OCI-LY1 (cell line): ENCODE data around the gene CLEC17A.

Source experiments
- H2AFZ ChIP-seq: fragments of 200-600 bp; sonication (generic), shearing (Covaris generic); 2 replicates; pipeline ENCODE4 v1.6.0; 2014; ENCODE audit warnings: antibody characterized with exemption, mild to moderate bottlenecking, low read length
- H3F3A ChIP-seq: fragments of 200-600 bp; sonication (generic), shearing (Covaris generic); 2 replicates; pipeline ENCODE4 v1.6.0; 2014; ENCODE audit warnings: mild to moderate bottlenecking, antibody characterized with exemption, low read length, moderate library complexity; ENCODE audit not compliant: insufficient read depth
- H3K27ac ChIP-seq: fragments of 200-600 bp; sonication (generic); 2 replicates; pipeline ENCODE4 v1.5.1; 2014; ENCODE audit warnings: low read length, mixed run types, mild to moderate bottlenecking, low read depth; ENCODE audit not compliant: poor library complexity, severe bottlenecking
- H3K27me3 ChIP-seq: fragments of 200-600 bp; sonication (generic); 2 replicates; pipeline ENCODE4 v1.6.0; 2014; ENCODE audit warnings: antibody characterized with exemption, mild to moderate bottlenecking, low read length, moderate library complexity; ENCODE audit not compliant: insufficient read depth
- H3K36me3 ChIP-seq: fragments of 200-600 bp; sonication (generic); 2 replicates; pipeline ENCODE4 v1.6.1; 2014; ENCODE audit warnings: mild to moderate bottlenecking, antibody characterized with exemption, low read length, moderate library complexity, mixed read lengths; ENCODE audit not compliant: insufficient read depth
- H3K4me1 ChIP-seq: fragments of 200-600 bp; sonication (generic); 2 replicates; pipeline ENCODE4 v1.5.1; 2014; ENCODE audit warnings: mild to moderate bottlenecking, low read length, moderate library complexity; ENCODE audit not compliant: insufficient read depth, severe bottlenecking
- H3K4me2 ChIP-seq: fragments of 200-600 bp; sonication (generic), shearing (Covaris generic); 2 replicates; pipeline ENCODE4 v1.6.1; 2014; ENCODE audit warnings: low read length
- H3K4me3 ChIP-seq: fragments of 200-600 bp; sonication (generic); 2 replicates; pipeline ENCODE4 v1.5.1; 2014; ENCODE audit warnings: low read length, low read depth, mild to moderate bottlenecking, mixed read lengths; ENCODE audit not compliant: poor library complexity, severe bottlenecking
- H3K79me2 ChIP-seq: fragments of 200-600 bp; shearing (Covaris generic); 2 replicates; pipeline ENCODE4 v1.6.1; 2016; ENCODE audit warnings: mixed run types, low read length, mixed read lengths; ENCODE audit not compliant: insufficient read depth
- H3K9ac ChIP-seq: fragments of 200-600 bp; sonication (generic), shearing (Covaris generic); 2 replicates; pipeline ENCODE4 v1.6.1; 2014; ENCODE audit warnings: mild to moderate bottlenecking, low read length, mixed read lengths
- H3K9me2 ChIP-seq: fragments of 200-600 bp; sonication (generic), shearing (Covaris generic); 2 replicates; pipeline ENCODE4 v1.6.1; 2014; ENCODE audit warnings: low read depth, mild to moderate bottlenecking, low read length, mixed read lengths
- H3K9me3 ChIP-seq: fragments of 200-600 bp; shearing (Covaris generic); 2 replicates; pipeline ENCODE4 v1.6.1; 2014; ENCODE audit warnings: low read length, mixed read lengths
- H4K20me1 ChIP-seq: fragments of 200-600 bp; sonication (generic), shearing (Covaris generic); 2 replicates; pipeline ENCODE4 v1.6.0; 2016; ENCODE audit warnings: mild to moderate bottlenecking, low read length; ENCODE audit not compliant: insufficient read depth
- CTCF ChIP-seq: fragments of 200-600 bp; sonication (generic), shearing (Covaris generic); IDR thresholded peaks from 2 replicates; pipeline ENCODE4 v1.5.1; 2017; ENCODE audit warnings: mild to moderate bottlenecking, antibody characterized with exemption, low read length, moderate library complexity, mixed read lengths
- EZH2 ChIP-seq: fragments of 200-600 bp; sonication (generic), shearing (Covaris generic); IDR thresholded peaks from 2 replicates; pipeline ENCODE4 v1.8.0; 2017; ENCODE audit warnings: borderline replicate concordance, mixed run types, mild to moderate bottlenecking, antibody characterized with exemption, low read length, moderate library complexity, mixed read lengths

Gene CLEC17A

GRCh38 chr19:14570864-14571527, 11.9 kb upstream of the CLEC17A start:
- Histone ChIP-seq H4K20me1 (no peaks in the 10 kb centered on the region), H3K9ac (peak overlapping the region; percentile 79), H3K4me2 (peak overlapping the region; percentile 88), H3K9me3 (no peaks in the 10 kb centered on the region), H3K4me3 (peak overlapping the region; percentile 78), H3K27me3 (no peaks in the 10 kb centered on the region), H3K79me2 (peaks cover 9% of the 10 kb centered on the region), H2AFZ (no peak overlapping the region), H3F3A (no peaks in the 10 kb centered on the region), H3K9me2 (no peaks in the 10 kb centered on the region), H3K36me3 (peaks cover 14% of the 10 kb centered on the region; the same call in 1 of the 2 replicates), H3K4me1 (peaks cover 27% of the 10 kb centered on the region), H3K27ac (no peak overlapping the region)
- TF ChIP-seq EZH2 = no peak
- no peak for TF ChIP-seq CTCF

DNA sequence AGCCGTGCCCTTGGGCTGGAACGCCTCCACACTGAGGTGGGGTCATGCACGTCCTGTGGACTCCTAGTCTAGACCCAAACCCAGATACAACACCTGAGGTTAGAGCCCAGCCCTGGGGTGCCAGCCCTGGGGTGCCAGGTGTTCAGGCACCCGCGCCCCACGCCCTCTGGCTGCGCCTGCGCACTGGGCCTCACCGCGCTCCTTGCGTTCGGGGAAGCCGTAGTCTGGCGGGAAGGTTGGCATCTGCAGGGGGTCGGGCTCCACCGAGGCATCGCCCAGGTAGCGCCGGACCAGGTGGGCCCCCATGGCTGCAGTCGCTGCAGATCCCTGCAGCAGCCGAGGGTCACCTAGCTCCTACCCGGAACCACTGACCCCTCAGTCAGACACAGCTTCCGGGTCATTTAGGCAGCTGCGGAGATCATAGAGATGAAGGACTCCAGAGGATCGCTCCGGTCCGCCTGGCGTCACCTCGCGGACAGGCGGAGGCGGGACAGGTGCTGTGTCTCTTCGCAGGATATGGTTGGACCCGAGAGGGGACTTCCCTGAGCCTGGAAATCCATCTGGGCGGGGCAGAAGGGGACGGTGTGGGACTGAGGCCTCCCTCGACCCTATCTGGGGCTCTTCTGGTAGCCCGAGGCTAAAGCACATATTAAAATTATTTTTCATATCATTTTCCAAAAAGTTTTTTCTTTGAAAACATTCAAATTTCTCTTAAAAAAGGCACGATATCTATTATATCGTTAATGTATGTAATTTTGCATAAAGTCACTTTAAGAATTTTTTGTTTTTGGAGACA, 11.0 kb upstream of the CLEC17A start, which contains the start of gene NDUFB7:
TSS of gene NDUFB7 (minus strand) at position 372 of the 796 bp plus-strand sequence. CDS start at position 306, 66 bp downstream.
- no peak within 1 kb of the TSS for H2AFZ ChIP-seq
- peaks cover 27% of the 10 kb centered on the region for H3K4me1 ChIP-seq
- peak within 1 kb of the TSS; percentile 55 for H3K27ac ChIP-seq
- peak within 1 kb of the TSS; percentile 79 for H3K9ac ChIP-seq
- peaks cover 9% of the 10 kb centered on the region for H3K79me2 ChIP-seq
- H4K20me1 ChIP-seq = no peaks in the 10 kb centered on the region
- peak within 1 kb of the TSS; percentile 78 for H3K4me3 ChIP-seq
- TF ChIP-seq CTCF (peak; percentile 91), EZH2 (no peak)
- H3F3A ChIP-seq = no peaks in the 10 kb centered on the region
- no peaks in the 10 kb centered on the region for H3K9me3 ChIP-seq
- no peaks in the 10 kb centered on the region for H3K27me3 ChIP-seq
- peaks cover 8% of the 10 kb centered on the region; the same call in 1 of the 2 replicates for H3K36me3 ChIP-seq
- H3K4me2 ChIP-seq = peak within 1 kb of the TSS; percentile 88
- no peaks in the 10 kb centered on the region for H3K9me2 ChIP-seq

DNA sequence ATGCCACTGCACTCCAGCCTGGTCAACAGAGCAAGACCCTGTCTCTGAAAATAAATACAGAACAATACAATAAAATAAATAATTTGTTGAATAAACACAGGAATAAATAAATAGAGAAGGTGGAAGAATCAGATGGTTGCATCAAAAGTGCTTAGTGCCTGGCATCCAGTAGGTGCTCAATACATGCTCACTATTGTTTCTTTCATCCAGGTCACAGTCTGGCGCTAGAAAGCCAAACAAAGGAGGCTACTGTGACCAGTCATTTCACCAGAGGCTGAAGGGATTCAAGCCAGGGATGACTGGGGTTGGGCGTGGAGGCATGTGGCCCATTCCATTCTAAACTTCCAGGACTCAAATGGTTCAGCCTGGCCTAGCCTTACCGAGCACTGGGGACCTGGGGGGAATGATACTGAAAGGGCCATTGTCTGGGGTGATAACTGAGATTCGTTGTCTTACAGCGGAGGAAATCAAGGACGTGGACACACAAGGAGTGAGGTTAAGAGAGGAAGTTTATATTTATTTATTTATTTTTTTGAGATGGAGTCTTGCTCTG, 7.4 kb upstream of the CLEC17A start:
- TF ChIP-seq CTCF (no peak), EZH2 (no peak)
- H3K4me1 ChIP-seq = peaks cover 42% of the 10 kb centered on the region

More for the DNA sequence above, 7.4 kb upstream of the CLEC17A start:
- Histone ChIP-seq H2AFZ (no peak overlapping the region), H3K27me3 (no peaks in the 10 kb centered on the region), H3K36me3 (no peaks in the 10 kb centered on the region), H3F3A (no peaks in the 10 kb centered on the region), H3K79me2 (peaks cover 9% of the 10 kb centered on the region), H3K27ac (peak overlapping the region; percentile 72), H4K20me1 (no peaks in the 10 kb centered on the region), H3K4me3 (no peak overlapping the region), H3K9me2 (no peaks in the 10 kb centered on the region), H3K9ac (no peak overlapping the region), H3K4me2 (no peak overlapping the region), H3K9me3 (no peaks in the 10 kb centered on the region)
